IPS-NIHi11 (cell line): ENCODE measurements around the gene NCF4.

Source experiments
- DNase-seq: peaks from one replicate; pipeline ENCODE4 v3.0.0; 2012; ENCODE audit warnings: mixed read lengths, low spot score

NCF4 gene

DNA sequence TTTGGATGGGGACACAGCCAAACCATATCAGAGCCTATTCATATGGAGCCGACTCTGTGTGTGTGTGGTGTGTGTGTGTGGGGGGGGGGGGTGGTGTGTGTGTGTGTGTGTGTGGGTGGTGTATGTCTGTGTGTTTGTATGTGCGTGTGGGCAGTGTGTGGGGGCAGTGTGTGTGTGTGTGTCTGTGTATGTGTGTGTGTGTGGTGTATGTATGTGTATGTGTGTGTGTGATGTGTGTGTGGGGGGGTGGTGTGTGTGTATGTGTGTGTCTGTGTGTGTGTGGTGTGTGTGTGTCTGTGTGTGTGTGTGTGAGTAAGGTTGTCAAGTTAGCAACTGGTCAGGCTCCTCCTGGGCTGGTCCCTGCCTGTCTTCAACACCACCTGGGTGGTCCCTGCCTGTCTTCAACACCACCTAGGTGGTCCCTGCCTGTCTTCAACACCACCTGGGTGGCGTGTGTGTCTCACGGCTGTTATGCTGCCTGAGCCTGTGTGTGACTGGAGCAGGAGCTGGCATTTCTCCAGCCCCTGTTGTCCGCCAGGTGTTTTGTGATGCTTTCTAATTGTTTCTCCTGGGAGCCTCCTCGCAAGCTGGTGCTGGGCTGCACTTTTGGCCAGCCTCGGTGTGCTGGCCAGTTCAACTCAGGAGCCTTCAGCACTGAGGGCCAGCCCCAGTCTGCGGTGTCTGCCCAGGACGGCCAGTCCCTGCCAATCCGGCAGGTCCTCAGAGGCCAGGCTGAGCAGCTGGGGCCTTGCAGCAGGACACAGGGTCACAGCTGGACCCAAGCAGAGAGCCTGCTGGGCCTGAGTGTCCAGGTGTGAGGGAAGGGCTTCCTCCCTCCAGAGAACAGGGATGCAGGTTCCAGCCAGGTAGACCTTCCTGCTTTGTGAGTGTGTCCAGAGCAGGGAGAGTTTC is 22.4 kb upstream of the NCF4 start:
- DNase-seq: no peak

GRCh38 chr22:36839356-36840073 is 21.3 kb upstream of the NCF4 start:
- DNase-seq: no peak

DNA sequence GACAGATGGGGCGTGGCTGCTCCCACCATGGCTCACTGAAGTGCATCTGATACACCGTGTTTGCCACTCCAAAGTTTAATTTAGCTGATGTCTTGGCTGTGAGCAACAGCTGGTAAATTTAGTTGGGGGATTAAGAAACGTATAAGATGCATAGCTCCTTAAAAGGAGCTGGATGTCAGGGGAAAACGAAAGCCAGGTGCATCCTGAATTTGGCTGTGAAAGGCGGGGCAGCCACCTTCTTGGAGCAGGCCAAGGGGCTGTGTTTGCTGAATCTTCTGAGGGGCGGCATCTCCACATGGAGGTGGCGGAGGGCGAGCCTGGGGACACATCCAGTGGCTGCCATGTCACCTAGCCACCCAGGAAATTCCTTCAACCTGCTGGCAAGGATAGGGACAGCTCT is 20.7 kb upstream of the NCF4 start:
- DNase-seq: no peak

GRCh38 chr22:36846271-36846670 is 14.5 kb upstream of the NCF4 start:
- no peak for DNase-seq

DNA sequence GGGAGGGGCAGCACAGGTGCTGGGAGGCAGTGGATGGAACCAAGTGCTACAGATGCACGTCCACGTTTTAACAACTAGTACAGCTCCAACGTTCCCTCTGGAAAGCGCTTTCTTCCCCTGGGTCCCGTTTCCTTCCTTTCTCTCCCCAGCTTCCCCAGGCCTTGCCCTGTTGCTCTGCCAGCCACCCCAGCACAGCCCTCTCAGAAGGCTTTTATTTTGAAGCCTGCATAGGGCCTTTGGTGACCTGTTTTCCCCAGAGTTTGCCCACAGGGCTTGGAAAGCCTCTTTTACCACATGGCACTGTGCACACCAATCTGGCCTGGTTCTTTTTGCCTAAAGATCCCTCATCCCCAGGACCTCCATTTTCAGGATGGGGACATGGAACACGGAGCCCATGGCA is 13.9 kb upstream of the NCF4 start:
- no peak for DNase-seq

DNA sequence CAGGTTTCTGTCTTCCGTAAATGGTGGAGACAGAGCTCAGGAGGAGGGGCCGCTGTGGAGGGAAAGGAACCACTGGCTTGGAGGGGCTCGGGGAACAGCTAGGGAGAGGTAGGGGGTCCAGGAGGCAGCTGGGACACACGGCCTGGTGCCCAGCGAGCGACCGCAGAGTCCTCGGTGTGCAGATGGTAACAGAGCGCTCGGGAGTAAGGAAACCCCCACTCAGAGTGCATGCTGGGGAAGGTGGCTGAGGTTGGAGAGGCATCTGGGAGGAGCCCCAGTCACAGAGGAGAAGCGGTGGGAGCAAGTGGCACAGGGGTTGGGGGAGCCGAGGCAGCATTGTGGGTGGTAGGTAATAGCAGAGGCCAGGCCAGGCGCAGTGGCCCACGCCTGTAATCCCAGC is 10.8 kb upstream of the NCF4 start:
- no peak for DNase-seq

GRCh38 chr22:36850682-36851081 is 10.1 kb upstream of the NCF4 start:
- no peak for DNase-seq

DNA sequence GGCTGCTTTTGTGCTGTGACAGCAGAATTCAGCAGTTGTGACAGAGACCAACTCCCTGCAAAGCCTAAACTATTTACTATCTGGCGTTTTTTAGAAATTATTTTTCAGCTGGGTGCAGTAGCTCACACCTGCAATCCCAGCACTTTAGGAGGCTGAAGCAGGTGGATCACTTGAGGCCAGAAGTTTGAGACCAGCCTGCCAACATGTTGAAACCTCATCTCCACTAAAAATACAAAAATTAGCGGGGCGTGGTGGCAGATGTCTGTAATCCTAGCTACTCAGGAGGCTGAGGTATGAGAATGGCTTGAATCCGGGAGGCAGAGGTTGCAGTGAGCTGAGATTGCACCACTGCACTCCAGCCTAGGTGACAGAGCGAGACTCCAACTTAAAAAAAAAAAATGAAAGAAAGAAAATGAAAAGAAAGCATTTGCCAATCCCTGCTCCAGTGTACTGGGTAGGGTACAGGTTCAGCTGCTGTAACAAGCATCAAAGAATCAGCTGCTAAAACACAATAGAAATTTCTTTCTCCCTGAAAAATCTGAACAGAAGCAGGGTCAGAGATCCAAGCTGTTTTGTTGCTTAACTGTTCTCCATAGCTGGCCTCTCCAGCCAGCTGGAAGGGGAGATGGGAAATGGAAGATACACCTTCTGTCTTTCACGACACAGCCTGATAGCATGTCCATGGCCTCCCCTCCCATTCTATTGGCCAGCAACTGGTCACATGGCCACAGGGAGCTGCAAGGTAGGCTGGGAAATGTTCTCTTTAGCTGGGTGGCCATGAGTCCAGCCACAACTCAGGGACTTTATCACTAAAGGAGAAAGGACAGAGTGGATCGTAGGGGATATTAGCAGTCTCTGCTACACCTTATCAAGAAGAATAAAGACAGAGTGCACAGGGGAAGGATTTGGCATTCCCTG is 8.5 kb upstream of the NCF4 start:
- no peak for DNase-seq

DNA sequence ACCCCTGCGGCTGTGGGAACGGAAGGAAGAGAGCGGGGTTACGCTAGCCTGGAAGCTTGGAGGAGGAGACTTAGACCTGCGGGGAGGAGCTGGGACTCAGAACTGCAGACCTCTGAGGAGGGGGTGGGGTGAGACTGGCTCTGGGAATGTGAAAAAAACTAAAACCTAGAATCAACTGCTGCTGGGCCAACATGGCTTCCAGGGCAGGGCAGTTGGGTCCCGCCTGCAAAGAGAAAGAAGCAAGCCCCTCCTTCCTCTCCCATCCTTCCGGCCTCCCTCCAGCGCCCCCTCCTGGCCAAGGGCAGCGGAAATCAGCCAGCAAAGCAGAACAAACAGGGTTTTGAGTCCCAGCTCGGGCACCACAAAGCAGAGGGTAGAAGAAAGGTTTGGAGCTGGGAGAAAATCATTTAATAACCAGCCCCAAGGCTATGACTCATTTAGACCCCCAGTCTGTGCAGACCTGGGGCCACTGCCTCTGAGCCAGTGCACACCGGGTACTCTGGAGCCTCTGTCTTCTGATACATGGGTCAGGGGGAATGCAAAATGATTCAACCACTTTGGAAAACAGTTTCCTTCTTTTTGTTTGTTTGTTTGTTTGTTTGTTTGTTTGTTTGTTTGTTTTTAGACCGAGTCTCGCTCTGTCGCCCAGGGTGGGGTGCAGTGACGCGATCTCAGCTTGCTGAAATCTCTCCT is 7.3 kb upstream of the NCF4 start:
- DNase-seq: peak; percentile 78

DNA sequence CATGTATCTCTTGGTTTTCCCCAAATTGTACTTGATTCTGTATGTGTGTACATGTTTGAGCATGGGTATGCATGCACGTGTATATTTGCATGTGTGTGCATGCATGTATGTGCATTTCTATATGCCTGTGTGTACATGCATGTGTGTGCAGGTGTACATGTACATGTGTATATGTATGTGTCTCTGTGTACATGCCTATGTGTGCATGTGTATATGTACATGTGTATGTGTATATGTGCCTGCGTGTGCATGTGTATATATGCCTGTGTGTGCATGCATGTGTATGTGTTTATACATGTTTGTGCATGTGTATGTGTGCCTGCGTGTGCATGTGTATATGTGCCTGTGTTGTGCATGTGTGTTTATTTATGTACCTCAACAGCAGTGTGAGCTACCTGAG is 5.3 kb upstream of the NCF4 start:
- no peak for DNase-seq

- DNase-seq: peak; percentile 92
Observed at GRCh38 chr22:36856121-36856791, 4.5 kb upstream of the NCF4 start.

DNA sequence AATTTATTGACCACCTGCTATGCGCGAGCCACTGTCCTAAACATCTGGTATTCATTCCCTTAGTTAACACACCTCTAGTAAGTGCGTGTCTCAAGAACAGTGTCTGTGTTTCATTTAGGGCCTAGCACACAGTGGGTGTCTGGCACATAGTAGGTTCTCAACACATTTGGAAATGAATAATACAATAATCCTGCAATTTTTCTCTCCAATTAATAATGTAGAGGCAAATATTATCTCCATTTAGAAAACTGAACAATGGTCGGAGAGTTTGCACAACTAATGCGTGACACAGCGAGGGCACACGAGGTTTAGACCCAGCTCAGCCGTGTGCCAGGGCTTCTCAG is 4.0 kb upstream of the NCF4 start:
- DNase-seq: no peak

DNA sequence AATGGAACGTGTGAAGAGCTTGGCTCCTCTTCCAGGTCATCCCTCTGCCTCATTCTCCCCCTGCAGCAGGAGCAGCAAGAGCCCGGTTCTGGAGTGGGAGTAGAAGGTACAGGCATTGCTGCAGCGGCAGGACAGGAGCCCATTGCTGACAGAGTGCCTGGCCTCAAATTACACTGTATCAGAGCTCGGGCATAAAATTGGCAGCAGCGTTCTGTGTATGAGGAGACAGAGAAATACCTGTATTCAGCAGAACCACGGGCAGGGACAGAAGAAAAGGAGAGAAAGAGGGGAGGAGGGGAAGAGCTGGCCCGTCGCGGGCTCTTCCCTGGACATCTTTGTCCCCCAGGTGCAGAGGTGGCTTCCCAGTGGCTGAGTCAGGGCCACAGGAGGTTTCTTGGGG is 2.6 kb upstream of the NCF4 start:
- DNase-seq: no peak

DNA sequence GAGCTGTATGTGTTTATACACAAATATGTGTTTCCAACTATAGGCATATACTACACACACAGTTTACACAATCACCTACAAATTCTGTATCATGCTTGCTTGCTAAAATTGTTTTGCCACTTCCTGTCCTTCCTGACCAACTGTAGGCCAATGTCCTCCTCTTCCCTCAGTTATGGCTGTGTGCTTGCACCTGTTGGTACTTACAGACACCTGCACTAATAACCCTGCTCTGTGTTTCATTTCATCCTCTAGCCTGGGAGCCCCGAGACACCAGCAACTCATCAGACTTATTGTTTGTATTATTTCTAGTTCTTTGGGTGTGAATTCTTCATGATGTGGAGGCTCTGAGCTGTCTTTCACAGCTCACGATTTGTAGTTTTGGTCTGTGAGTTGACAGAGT is 1.8 kb upstream of the NCF4 start:
- DNase-seq: no peak

- no peak for DNase-seq
Observed at GRCh38 chr22:36860017-36860416, 789 bp upstream of the NCF4 start.

- no peak for DNase-seq
Observed at GRCh38 chr22:36860438-36860820, 377 bp upstream of the NCF4 start.

GRCh38 chr22:36862251-36863242 is 1.7 kb downstream of the NCF4 start:
- no peak for DNase-seq

- DNase-seq: no peak
Observed at GRCh38 chr22:36863281-36863680, 2.5 kb downstream of the NCF4 start.

DNA sequence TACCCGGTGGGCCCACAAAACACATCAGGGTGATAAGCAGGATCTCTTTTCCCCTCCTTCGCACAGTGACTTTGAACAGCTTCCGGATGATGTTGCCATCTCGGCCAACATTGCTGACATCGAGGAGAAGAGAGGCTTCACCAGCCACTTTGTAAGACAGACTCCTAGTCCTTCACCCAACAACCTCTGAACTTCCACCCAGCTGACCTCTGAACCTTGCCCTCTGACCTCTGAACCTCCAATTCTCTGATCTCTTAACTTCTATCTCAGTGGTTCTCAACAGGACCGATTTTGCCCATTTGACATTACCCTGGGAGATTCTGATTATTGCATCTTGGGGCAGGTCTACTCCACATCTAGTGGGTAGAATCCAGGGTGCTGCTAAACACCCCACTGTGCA is 3.2 kb downstream of the NCF4 start:
- DNase-seq: no peak
